BLaER1 (cell line): Measurements from ENCODE around the gene NRG3.

Source experiments
- H3K27ac ChIP-seq: shearing (Covaris generic); formaldehyde crosslinking; 2 replicates; pipeline ENCODE4 v1.8.1; 2022
- H3K27me3 ChIP-seq: shearing (Covaris generic); formaldehyde crosslinking; 2 replicates; pipeline ENCODE4 v1.8.1; 2022
- H3K36me3 ChIP-seq: shearing (Covaris generic); formaldehyde crosslinking; 2 replicates; pipeline ENCODE4 v1.8.1; 2022
- H3K4me1 ChIP-seq: shearing (Covaris generic); formaldehyde crosslinking; 2 replicates; pipeline ENCODE4 v1.8.1; 2022
- H3K4me2 ChIP-seq: shearing (Covaris generic); formaldehyde crosslinking; 2 replicates; pipeline ENCODE4 v1.8.1; 2022
- H3K4me3 ChIP-seq: shearing (Covaris generic); formaldehyde crosslinking; 2 replicates; pipeline ENCODE4 v1.8.1; 2022
- H3K9ac ChIP-seq: shearing (Covaris generic); formaldehyde crosslinking; 2 replicates; pipeline ENCODE4 v1.8.1; 2022
- H3K9me3 ChIP-seq: shearing (Covaris generic); formaldehyde crosslinking; 2 replicates; pipeline ENCODE4 v1.8.1; 2022
- H4K20me1 ChIP-seq: shearing (Covaris generic); formaldehyde crosslinking; 2 replicates; pipeline ENCODE4 v1.8.1; 2022
- Cebpa-rat ChIP-seq: shearing (Covaris generic); IDR thresholded peaks from 2 replicates; pipeline ENCODE4 v1.8.1; 2022

NRG3 gene

GRCh38 chr10:83023662-83024061, 1148.7 kb downstream of the NRG3 start:
- Histone ChIP-seq H3K4me1 (no peaks in the 10 kb centered on the region), H3K36me3 (no peaks in the 10 kb centered on the region)
- TF ChIP-seq Cebpa-rat: no peak

More at GRCh38 chr10:83023662-83024061, 1148.7 kb downstream of the NRG3 start:
- no peak overlapping the region for H3K9ac ChIP-seq
- no peaks in the 10 kb centered on the region for H4K20me1 ChIP-seq
- H3K27ac ChIP-seq: no peak overlapping the region
- no peak overlapping the region for H3K4me3 ChIP-seq
- no peak overlapping the region for H3K4me2 ChIP-seq
- H3K27me3 ChIP-seq: no peaks in the 10 kb centered on the region
- peaks cover 8% of the 10 kb centered on the region; the same call in 1 of the 2 replicates for H3K9me3 ChIP-seq
